GM19468 (cell line): ENCODE measurements around the gene COMMD4.

Experiments used
- ATAC-seq: cut with Tn5 transposase; IDR thresholded peaks from one replicate; pipeline ENCODE4 v1.9.1; 2021; ENCODE audit warnings: mild to moderate bottlenecking, moderate library complexity, moderate number of reproducible peaks; ENCODE audit not compliant: unreplicated experiment; ENCODE audit errors: extremely low read depth

Gene COMMD4

GRCh38 chr15:75352186-75353080 is 16.6 kb downstream of the COMMD4 start:
- ATAC-seq = no peak

GRCh38 chr15:75353604-75354003 is 17.7 kb downstream of the COMMD4 start:
- no peak for ATAC-seq

GRCh38 chr15:75354454-75354853 is 18.6 kb downstream of the COMMD4 start:
- no peak for ATAC-seq

- no peak for ATAC-seq
Observed at GRCh38 chr15:75355369-75355768, 19.5 kb downstream of the COMMD4 start.

GRCh38 chr15:75356006-75356405 is 20.1 kb downstream of the COMMD4 start:
- no peak for ATAC-seq

GRCh38 chr15:75356517-75356916 is 20.7 kb downstream of the COMMD4 start:
- ATAC-seq = no peak

- ATAC-seq = no peak
Observed at GRCh38 chr15:75357976-75358673, 22.3 kb downstream of the COMMD4 start.

GRCh38 chr15:75358771-75359536 is 23.1 kb downstream of the COMMD4 start:
- no peak for ATAC-seq

GRCh38 chr15:75359537-75360250 is 23.8 kb downstream of the COMMD4 start:
- ATAC-seq = no peak

GRCh38 chr15:75360391-75360790 is 24.5 kb downstream of the COMMD4 start:
- no peak for ATAC-seq

GRCh38 chr15:75360856-75361255 is 25.0 kb downstream of the COMMD4 start:
- ATAC-seq = no peak

- ATAC-seq = no peak
Observed at GRCh38 chr15:75361361-75361988, 25.6 kb downstream of the COMMD4 start.

GRCh38 chr15:75361989-75362641 is 26.3 kb downstream of the COMMD4 start:
- no peak for ATAC-seq

GRCh38 chr15:75362642-75363249 is 26.9 kb downstream of the COMMD4 start:
- no peak for ATAC-seq

- ATAC-seq = no peak
Observed at GRCh38 chr15:75363786-75364185, 27.9 kb downstream of the COMMD4 start.

GRCh38 chr15:75364881-75365280 is 29.0 kb downstream of the COMMD4 start:
- ATAC-seq = no peak

- ATAC-seq = no peak
Observed at GRCh38 chr15:75366163-75366562, 30.3 kb downstream of the COMMD4 start.

GRCh38 chr15:75367006-75367405 is 31.1 kb downstream of the COMMD4 start:
- ATAC-seq = no peak

- ATAC-seq = no peak
Observed at GRCh38 chr15:75367406-75367912, 31.6 kb downstream of the COMMD4 start.
